Activated B cell treated with CpG ODN at 0.5 μM for 24 hours (primary cell): Measurements from ENCODE around the gene OLIG2. TPM values are rescaled to one million over a fixed set of nuclear protein-coding genes. Genes with fewer than 3 reads are reported as not detected.

Experiments
- ATAC-seq: fragments of 200-7000 bp; cut with Tn5 transposase; one replicate; pipeline ENCODE4 v1.10.0; 2021; ENCODE audit warnings: low read depth, mild to moderate bottlenecking, moderate library complexity
- CTCF ChIA-PET: fragments of 350-600 bp; sonication (Branson Sonifier 250); formaldehyde crosslinking; loops from one replicate; lab custom pipeline; 2021; ENCODE audit warnings: antibody characterized with exemption; lab: Charles Lee
- POLR2A ChIA-PET: fragments of 350-600 bp; sonication (Branson Sonifier 250); formaldehyde crosslinking; loops from one replicate; lab custom pipeline; 2021; ENCODE audit warnings: antibody characterized with exemption; lab: Charles Lee
- DNase-seq: peaks from one replicate; pipeline ENCODE4 v3.0.0; 2022
- H3K27ac Mint-ChIP-seq: one replicate; pipeline ENCODE4 v1.8.0; 2020; ENCODE audit warnings: mixed read lengths
- H3K27me3 Mint-ChIP-seq: one replicate; pipeline ENCODE4 v1.8.0; 2021; ENCODE audit warnings: mixed read lengths
- H3K36me3 Mint-ChIP-seq: one replicate; pipeline ENCODE4 v1.8.0; 2021; ENCODE audit warnings: low read depth, mixed read lengths
- H3K4me1 Mint-ChIP-seq: one replicate; pipeline ENCODE4 v1.8.0; 2021; ENCODE audit warnings: mixed read lengths
- H3K4me3 Mint-ChIP-seq: one replicate; pipeline ENCODE4 v1.8.0; 2020; ENCODE audit warnings: mild to moderate bottlenecking, mixed read lengths
- H3K9me3 Mint-ChIP-seq: one replicate; pipeline ENCODE4 v1.8.0; 2020; ENCODE audit warnings: mixed read lengths
- intact Hi-C: fragments of 100-400 bp; cut with micrococcal nuclease; formaldehyde crosslinking; loops from one replicate; pipeline ENCODE4 v1.15.1; 2024
- total RNA-seq: library from RNA; stranded (reverse); gene quantifications from 2 replicates; pipeline ENCODE4 v1.2.3, GENCODE V29; 2022
- TF ChIP-seq, protein P1 (sequence below): fragments of 200-600 bp; IDR thresholded peaks from one replicate; pipeline ENCODE4 v1.8.0; 2022; ENCODE audit warnings: antibody characterized with exemption, mild to moderate bottlenecking

Gene OLIG2
- total RNA-seq, 1 donor from 2014 or later, result not detected

DNA sequence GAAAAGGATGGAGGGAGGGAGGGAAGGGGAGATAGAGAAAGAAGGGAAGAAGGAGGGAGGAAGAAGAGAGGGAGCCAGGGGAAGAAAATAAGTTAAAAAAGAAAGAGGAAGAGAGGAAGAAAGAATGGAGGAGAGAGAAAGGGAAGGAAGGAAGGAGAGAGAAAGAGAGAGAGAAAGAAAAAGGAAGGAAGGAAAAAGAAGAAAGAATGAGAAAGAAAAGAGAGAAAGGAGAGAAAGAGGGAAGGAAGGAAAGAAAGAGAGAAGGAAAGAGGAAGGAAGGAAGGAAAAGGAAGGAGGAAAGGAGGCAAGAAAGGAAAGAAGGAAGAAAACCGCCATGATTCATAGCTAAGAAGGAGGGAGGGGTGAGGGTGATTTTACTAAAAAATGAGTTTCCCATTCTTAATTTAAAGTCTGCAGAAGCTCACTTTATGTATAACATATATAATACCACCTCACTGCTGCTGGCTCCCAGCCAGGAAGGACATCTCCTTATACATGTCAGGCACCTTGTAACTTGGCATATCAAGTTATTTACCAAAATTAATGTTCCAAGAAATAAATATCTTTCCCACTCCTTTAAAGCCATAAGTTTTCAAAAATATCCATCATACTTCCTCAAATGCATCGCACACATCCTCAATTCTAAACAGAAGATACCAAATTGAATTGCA lies 46.0 kb upstream of the OLIG2 start:
- no peak overlapping the region for H3K27ac Mint-ChIP-seq
- ChIA-PET CTCF (no interaction called here), POLR2A (no interaction called here)
- intact Hi-C loops, result no loop called here
- H3K27me3 Mint-ChIP-seq, result peaks cover 27% of the 10 kb centered on the region
- no peaks in the 10 kb centered on the region for H3K4me1 Mint-ChIP-seq
- H3K9me3 Mint-ChIP-seq, result no peaks in the 10 kb centered on the region
- no peaks in the 10 kb centered on the region for H3K36me3 Mint-ChIP-seq
- ATAC-seq (no peak), DNase-seq (no peak)
- TF ChIP-seq, protein P1, sequence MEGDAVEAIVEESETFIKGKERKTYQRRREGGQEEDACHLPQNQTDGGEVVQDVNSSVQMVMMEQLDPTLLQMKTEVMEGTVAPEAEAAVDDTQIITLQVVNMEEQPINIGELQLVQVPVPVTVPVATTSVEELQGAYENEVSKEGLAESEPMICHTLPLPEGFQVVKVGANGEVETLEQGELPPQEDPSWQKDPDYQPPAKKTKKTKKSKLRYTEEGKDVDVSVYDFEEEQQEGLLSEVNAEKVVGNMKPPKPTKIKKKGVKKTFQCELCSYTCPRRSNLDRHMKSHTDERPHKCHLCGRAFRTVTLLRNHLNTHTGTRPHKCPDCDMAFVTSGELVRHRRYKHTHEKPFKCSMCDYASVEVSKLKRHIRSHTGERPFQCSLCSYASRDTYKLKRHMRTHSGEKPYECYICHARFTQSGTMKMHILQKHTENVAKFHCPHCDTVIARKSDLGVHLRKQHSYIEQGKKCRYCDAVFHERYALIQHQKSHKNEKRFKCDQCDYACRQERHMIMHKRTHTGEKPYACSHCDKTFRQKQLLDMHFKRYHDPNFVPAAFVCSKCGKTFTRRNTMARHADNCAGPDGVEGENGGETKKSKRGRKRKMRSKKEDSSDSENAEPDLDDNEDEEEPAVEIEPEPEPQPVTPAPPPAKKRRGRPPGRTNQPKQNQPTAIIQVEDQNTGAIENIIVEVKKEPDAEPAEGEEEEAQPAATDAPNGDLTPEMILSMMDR, result no peak
- no peak overlapping the region for H3K4me3 Mint-ChIP-seq

DNA sequence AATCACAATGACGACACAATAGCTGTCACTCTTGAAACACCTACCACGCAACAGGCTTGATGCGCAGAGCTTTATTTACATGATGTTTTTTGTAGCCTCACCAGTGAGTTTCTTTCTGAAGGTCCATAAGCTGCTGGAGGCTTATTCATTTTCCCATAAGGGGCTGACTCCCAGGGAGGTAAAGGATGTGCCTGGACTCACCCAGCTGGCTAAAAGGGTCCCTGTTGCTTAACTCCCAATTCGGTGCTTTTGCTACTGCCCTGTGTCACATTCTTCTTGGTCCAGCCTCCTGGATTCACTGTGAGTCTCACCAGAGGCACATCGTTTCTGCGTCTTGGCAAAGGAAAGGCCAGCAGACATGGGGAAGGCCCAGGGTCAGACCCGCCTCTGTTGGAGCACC lies 44.6 kb upstream of the OLIG2 start:
- Mint-ChIP-seq H3K9me3 (no peaks in the 10 kb centered on the region), H3K36me3 (no peaks in the 10 kb centered on the region), H3K27me3 (peaks cover 22% of the 10 kb centered on the region), H3K27ac (no peak overlapping the region), H3K4me1 (no peaks in the 10 kb centered on the region), H3K4me3 (no peak overlapping the region)
- DNase-seq, result no peak
- ChIA-PET CTCF (no interaction called here), POLR2A (no interaction called here)
- no peak for ATAC-seq
- TF ChIP-seq, protein P1, result no peak
- intact Hi-C loops, result no loop called here

DNA sequence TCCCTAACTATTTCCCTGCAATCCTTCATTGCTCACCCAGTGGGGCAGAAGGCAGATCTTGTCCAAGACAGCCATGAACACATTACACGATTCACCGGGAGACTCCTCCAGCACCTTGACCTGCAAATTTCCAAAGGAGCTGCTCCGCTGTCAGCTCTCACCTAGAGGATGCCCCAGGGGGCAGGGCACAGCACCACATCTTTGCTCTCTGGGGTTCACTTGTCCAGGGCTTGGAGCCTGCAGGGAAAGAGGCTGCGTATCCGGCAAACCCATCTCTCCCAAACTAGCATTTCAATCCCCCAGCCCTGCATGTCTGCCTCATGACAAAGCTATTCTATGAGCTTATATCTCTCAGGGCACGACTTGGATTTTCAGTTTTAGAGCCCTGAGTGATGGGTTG lies 35.1 kb upstream of the OLIG2 start:
- DNase-seq (no peak), ATAC-seq (no peak)
- ChIA-PET POLR2A (no interaction called here), CTCF (no interaction called here)
- peaks cover 38% of the 10 kb centered on the region for H3K27me3 Mint-ChIP-seq
- no peak overlapping the region for H3K27ac Mint-ChIP-seq
- intact Hi-C loops, result no loop called here
- no peaks in the 10 kb centered on the region for H3K36me3 Mint-ChIP-seq
- no peak overlapping the region for H3K4me3 Mint-ChIP-seq
- H3K9me3 Mint-ChIP-seq, result peaks cover 3% of the 10 kb centered on the region
- H3K4me1 Mint-ChIP-seq, result no peaks in the 10 kb centered on the region
- TF ChIP-seq, protein P1, result no peak

DNA sequence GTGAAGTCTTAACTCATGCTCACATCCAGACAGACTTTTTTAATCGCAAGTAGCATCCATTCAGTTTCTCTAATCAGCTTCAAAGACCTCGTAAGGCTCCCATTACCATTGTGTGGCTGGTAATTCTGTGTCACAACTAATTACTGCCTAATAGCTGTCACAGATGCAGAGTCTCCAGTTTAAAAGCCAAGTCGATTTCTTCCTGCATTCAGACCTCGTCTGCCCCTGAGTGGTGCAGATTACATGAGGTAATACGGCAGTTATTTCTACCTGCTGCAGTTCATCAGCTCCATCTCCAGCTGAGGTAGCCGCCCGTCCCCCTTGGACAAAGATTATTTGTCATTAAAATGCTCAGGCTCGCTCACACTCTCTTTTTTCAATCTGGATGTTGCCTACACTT lies 34.4 kb upstream of the OLIG2 start:
- Mint-ChIP-seq H3K27me3 (peaks cover 38% of the 10 kb centered on the region), H3K27ac (no peak overlapping the region), H3K4me1 (no peaks in the 10 kb centered on the region), H3K9me3 (peaks cover 3% of the 10 kb centered on the region), H3K4me3 (no peak overlapping the region), H3K36me3 (no peaks in the 10 kb centered on the region)
- ChIA-PET CTCF (no interaction called here), POLR2A (no interaction called here)
- DNase-seq (no peak), ATAC-seq (no peak)
- TF ChIP-seq, protein P1, result no peak
- intact Hi-C loops, result no loop called here

DNA sequence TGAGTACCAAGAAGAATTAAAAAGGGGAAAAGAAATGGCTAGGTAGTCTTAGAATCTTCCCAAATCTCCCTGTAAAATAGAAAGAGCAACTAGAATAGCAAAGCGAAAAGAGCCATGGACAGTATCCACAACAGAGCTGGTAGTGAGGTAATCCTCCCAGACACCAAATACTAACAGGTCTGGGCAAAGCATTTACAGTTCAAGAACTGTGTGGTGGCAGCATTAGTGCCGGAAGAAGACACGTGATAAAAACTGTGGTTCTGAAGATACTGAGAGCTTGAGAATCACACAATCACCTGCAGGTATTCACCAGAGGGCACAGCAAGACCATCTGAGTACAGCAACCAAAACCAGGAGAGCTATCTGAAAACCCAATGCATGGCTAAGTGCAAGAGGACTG lies 31.8 kb upstream of the OLIG2 start:
- no peak for DNase-seq
- ChIA-PET CTCF (interaction anchor here (1.2 to 1.3 kb wide), 2 partner anchors 203 to 456 kb away, joined by 3 to 6 read pairs; no protein-coding TSS in a partner anchor), POLR2A (no interaction called here)
- Mint-ChIP-seq H3K4me3 (no peak overlapping the region), H3K9me3 (no peaks in the 10 kb centered on the region), H3K4me1 (no peaks in the 10 kb centered on the region), H3K27ac (no peak overlapping the region), H3K36me3 (no peaks in the 10 kb centered on the region), H3K27me3 (peaks cover 44% of the 10 kb centered on the region)
- ATAC-seq, result no peak
- TF ChIP-seq, protein P1, result no peak
- intact Hi-C loops, result loop anchor here (1.0 to 2.0 kb wide), 2 partner anchors 205 to 451 kb away; no protein-coding TSS in a partner anchor
